Ammon's horn (tissue), 1 donor: ENCODE data around the gene ARID2.

Experiments used
- DNase-seq: peaks from one replicate; pipeline ENCODE4 v3.0.0-alpha.2; 2016; ENCODE audit warnings: low spot score

ARID2 gene

DNA sequence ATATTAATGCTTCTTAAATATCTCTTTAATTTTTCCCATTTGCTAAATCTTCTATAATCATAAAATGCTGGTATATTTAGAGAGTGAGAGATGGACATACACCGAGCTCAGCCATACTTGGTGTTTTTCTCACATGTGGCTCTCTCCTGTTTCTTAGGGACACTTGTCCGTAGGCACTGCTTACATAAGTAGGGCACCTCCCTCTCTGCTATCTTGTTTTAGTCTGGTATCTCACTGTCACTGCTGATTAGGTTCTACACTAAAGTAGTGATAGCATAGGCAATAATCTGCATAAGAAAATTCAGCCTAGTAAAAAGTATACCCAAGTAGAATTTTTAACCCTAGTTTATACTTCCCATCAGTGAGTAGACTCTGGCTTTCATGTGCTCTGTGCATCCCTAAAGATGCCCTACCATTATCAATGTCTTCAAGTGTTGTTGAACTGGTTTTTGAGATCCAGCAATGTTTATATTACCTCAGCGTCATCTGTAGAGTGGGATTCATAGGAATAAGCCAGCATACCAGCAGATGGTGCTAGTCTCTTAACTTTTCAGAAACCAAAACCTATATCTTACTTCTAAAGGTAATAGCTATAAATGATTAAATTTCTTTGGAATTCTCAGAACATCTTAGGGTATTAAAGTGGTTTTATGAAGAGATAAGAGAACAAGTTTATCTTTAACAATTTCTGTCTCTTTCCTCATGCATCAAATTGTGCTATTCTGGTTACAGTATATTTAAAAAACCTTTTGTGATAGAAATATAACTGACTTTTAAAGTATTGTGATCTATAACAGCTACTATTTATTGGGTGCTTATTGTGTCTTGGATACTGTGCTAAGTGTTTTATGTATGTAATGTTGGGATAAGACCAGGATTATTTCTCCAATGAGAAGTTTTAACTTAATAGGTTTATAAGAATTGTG is 32.9 kb downstream of the ARID2 start:
- DNase-seq = peak; percentile 55

DNA sequence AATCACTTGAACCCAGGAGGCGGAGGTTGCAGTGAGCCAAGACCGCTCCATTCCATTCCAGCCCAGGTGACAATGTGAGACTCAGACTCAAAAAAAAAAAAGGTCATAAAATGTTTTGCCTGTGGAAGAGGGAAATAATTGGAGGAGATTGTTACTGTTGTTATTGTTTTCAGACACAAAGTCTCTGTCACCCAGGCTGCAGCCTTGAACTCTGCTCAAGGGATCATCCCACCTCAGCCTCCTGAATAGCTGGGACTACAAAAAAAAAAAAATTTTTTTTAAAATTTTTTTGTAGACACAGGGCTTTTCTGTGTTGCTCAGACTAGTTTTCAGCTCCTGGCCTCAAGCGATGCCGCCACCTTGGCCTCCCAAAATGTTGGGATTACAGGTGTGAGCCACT is 33.9 kb downstream of the ARID2 start:
- no peak for DNase-seq

DNA sequence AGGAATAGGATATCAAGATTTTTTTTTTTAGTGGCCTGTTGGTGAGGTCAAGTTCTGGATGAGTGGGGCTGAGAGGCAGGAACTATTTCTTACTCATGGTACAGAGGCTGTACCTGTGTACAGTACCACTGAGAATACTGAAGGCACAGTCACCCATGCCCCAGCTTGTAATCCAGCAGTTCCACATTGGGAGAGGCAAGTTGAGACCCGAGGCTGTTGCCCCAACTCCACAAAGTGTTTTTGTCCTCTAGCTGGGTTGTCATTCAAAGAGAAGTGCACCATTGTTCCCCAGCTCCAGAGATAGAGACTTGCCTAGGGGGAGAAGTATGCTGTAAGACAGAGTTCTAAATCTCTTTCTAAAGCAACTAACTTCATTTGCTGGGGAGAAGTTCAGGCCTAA is 38.7 kb downstream of the ARID2 start:
- no peak for DNase-seq

DNA sequence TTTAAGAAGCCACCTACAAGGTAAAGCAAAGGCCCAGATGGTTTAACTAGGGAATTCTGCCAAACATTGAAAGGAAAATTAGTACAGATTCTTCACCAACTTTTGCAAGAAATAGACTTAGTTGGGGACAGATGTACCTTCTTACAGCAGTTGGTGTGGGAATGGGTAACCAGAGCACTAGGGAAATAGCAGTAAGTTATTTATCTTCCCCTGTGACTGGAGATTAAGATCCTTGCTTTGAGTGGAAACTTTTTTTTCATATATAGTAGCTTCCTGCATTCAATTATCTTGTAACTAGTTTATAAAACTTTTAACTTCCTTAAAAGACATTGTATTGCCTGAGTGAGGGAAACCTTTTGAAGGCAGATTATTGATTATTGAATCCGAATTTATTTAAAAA is 44.2 kb downstream of the ARID2 start:
- DNase-seq = no peak

DNA sequence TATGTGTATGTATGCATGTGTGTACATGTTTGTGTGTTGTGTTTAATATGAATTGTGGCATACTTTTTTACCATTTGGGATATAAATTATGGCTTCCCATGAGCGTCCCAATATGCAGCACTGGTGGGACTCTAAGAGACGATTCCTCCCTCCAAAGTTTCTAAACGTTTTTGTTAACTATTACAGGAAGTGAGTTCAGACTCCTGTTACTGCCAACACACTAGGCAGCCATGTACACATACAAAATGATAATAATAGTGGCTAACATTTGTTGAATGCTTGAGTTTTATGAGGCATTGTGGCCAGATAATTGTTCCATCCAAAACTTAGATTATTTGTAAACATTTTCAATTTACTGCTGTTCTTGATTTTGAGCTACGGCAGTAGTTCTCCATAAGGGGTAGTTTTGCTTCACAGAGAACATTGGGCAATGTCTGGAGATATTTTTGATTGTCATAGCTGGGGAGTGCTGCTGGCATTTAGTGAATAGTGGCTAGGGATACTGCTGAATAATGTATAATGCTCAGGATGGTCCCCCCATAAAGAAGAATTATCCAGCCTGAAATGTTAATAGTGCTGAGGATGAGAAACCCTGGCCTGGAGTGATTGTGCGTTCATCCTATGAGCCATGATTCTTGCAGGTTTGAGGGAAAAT is 45.1 kb downstream of the ARID2 start:
- DNase-seq = no peak

DNA sequence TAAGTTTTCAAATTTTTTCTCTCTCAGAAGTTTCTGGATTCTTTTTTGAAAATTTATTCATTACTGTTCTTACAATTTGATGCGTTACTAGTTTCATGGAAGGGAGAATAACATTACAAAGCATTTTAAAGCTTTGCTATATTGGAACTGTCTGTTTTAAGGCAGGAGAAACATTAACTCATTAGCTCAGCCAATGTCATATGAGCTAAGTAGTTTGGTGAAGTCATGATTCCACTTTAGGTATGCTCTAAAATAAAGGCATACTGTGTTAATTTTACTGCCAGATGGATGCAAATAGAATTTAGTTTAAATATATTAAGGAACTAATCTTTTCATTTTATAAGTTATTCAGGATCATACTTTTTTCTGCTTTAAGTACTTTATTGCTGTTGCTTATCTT is 46.0 kb downstream of the ARID2 start:
- DNase-seq = no peak

DNA sequence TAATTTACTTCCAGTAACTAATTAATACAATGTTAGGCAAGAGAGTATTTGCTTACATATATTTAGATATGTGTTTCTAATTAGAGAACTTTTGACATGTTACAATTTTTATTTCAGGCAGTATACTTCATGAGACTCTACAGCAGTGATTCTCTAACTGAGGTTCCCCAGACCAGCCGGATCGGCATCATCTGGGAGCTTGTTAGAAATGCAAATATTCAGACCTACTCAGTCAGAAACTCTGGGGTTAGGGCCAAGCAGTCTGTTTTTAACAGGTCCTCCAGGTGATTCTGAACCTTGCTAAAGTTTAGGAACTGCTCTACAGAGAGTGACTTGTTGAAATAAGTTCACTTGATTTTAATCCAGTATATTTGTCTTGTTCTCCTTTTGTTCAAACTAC is 46.5 kb downstream of the ARID2 start:
- DNase-seq = no peak

DNA sequence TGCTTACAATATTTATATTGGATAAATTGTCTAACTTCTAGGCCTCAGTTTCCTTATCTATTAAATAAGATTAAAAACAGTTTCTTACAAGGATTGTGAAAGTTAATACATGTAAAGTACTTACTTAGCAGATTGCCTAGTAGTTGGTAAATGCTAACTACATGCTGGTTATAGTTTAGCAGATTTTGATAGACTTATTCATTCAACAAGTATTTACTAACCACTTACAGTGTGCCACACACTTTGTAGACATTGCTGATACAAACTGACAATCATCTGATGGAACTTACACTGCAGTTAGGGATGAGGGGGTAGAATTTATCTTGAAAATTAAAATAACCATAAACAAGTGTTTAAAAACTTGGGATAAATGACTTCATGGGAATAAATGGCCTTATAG is 50.4 kb downstream of the ARID2 start:
- no peak for DNase-seq

DNA sequence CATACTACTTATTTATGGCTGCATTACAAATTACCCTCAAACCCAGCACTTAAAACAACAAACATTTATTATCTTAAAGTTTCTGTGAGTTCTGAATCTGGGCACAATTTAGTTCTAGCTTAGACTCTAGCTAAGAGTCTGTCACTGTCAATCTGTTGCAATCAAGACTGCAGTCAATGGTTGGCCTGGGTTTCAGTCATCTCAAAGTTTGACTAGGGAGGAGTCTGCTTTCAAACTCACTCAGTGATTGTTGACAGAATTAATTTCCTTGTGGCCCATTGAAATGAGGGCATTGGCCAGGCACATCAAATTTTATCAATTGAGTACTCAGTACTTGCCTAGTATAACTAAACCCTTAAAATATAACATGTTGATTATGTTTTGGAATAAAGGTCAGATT is 51.6 kb downstream of the ARID2 start:
- DNase-seq = no peak

DNA sequence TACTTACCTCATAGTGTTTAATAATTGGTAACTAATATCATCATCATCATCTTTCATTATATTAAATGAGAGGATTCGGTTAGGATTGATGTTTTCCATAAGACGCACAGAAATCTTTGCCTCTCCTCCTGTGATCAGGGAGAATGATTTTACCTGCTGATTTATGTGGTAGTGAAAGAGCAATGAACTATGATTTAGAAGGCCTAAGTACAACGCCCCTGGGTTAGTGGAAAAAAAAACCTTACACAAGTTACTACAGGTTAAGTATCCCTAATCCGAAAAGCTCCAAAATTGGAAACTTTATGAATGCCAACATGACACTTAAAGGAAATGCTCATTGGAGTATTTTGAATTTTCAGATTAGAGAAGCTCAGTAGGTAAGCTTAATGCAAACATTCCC is 55.8 kb downstream of the ARID2 start:
- no peak for DNase-seq

DNA sequence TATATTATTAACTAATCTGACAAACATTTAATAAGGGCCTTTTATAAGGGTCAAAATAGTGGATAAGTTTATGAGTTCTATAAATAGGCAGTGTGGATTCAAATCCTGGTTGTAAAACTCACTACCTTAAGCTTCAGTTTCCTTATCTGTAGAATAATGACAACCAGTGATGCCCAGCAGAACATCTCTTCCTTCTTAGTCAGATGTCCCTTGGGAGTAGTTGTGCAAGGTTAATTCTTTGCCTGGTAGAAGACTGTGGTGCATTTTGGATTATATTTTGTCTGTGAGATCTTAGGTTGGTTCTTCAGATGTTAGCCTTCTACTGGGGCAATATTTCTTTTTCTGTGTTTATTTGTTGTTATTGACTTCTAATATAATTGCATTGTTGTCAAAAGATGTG is 59.5 kb downstream of the ARID2 start:
- DNase-seq = no peak

DNA sequence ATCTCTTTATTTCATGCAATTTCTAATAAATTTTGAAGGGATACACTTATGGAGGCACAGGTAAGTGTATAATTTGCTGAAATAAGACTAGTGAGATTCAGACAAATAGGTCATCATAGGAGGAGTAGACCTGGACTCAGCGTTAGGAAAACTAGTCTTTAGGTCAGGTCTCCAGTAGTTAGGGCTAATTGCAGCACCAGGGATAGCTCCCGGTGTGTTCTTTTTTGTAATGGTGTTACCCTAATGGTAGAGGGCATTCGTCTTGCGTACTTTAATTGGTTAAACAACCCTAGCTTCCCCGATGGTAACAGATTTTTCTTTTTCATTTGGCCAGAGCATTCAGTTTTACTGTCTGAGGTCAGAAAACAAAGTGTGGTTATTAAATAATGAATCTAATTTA is 64.9 kb downstream of the ARID2 start:
- no peak for DNase-seq

DNA sequence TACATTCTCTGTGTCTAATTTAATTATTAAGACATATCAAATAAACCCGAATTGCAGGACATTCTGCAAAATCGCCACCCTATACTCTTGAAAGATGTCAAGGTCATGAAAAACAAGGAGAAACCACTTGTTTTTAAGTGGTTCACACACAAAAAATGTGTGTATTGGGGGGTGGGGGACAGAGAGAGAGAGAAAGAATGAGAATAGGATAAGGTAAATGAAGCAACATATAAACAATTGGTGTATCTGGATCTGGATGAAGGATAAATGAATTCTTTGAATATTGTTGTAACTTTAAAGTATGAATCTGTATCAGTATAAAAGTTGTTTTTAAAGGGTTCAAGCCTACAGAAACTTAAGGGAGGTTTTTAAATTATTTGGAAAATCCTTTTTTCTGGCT is 72.1 kb downstream of the ARID2 start:
- DNase-seq = no peak

DNA sequence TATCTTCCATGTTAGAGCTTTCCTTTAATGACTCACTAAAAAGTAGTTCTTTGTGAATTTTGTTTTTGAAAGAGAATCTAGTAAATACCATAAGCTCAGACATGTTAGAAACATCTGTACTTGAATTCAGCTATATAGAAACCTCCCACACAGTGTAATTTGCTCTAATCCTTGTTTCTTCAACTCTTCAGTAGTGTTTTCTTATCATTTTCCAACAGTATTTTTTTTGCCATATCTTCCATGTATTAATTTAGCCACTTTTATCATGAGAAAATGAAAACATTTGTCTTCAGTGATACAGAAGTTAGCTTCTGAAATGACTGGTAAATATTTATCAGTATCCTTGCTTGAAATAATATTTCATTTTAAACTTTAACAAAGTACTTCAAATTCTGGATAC is 73.6 kb downstream of the ARID2 start:
- DNase-seq = no peak

DNA sequence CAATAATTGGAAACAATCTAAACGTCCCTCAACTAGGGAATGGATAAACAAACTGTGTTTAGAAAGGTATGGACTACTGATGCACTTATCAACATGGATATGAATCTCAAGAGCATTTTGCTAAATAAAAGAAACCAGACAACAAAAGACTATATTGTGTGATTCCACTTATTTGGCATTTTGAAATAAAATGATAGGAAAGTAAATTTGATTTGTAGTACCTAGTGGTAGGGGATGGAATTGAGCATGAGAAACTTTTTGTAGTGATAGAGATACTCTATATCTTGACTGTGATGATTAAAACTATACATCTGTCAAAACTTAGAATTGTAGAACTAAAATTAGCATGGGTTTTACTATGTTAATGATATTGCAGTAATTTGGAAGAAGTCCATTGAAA is 87.1 kb downstream of the ARID2 start:
- no peak for DNase-seq

DNA sequence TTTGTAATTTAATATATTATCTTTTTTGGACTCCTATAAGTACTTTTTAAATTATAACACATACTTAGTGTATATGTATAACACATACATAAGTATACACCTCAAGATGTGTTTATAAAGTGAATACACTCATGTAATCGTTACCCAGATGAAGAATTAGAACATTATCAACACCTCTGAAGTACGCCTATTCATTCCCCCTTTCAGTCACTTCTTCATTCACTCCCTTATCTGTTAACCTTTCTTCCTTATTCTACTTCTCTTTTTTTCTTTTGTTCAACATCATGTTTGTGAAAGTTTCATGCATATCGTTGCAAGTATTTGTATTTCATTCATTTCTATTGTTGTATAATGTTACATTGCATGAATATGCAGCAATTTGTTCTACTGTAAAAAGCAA is 98.5 kb downstream of the ARID2 start:
- no peak for DNase-seq

DNA sequence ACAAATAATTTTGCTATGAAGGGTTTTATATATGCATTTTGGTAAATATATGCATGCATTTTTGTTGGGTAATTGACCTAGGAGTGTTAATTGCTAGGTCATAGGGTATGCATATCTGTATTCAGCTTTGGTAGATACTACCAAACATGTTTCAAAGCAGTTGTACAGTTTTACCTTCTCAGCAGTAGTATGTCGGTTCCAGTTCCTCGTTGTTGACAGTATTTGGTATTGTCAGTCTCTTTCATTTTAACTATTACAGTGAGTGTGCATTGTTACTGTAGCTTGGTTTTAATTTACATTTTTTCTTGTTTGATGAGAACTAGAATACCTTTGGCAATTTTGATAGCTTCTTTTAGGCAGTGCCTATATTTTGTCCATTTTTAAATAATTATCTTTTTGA is 98.9 kb downstream of the ARID2 start:
- DNase-seq = no peak

DNA sequence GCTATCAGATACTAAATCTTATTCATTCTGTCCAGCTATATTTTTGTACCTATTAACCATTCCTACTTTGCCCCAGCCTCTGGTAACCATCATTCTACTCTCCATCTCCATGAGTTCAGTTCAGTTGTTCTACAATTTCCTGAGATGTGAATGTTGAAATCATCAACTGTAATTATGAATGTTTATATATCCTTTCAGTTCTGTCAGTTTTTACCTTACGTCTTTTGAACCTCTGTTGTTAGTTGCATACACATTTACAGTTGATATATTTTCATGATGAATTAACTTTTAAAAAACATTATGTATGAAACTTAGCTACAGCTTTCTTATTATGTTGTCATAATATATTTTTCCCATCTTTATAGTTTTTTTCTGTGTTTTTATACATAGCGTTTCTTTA is 102.1 kb downstream of the ARID2 start:
- DNase-seq = no peak

DNA sequence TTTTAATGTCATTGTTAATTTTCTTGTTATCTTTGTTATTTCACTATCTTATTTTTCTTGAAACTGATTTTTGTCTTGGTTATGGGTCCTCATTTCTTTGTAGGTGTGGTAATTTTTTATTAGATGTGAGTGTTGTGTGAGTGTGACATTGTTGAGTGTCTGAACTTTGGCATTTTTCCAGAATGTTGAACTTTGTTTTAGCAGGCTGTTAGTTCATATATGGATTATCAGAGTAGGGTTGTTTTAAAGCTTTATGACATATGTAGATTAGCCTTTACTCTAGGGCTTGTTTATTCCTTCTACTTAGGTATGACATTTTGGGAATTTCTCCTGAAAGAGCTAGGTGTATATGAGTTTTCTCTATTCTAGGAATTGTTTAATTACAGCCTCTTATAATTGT is 103.9 kb downstream of the ARID2 start:
- DNase-seq = no peak

DNA sequence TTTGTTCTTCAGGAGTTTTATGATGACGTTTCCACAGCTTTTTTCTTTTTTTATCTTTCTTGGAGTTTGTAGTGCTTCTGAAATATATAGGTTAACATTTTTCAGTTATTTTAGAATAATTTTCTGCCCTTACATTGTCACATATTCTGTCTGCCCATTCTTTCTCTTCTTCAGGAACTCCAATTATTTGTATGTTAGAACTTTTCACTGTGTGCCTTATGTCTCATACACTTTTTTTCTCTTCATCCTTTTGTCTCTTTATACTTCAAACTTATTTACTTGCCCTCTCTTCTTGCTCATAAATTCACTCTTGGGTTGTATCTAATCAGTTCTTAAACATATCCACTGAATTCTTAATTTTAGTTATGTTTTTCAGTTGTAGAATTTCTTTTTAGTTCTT is 105.3 kb downstream of the ARID2 start:
- no peak for DNase-seq

DNA sequence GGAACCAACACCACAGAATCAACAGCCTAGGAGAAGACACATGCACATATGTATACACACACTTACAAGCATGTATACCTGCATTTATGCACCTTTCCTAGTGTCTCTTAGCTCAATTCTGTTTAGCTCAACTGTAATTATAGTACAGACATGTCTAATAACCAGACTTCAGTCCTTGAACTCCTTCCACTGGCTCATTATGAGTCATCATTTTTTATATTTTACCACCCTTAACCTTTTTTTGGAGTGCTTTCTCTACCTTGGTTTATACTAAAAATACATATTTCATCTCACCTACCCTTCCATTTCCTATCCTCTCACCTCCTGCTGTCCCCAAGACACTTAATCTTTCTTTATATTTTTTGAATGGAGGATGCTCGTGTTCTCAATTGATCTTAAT is 110.4 kb downstream of the ARID2 start:
- no peak for DNase-seq

DNA sequence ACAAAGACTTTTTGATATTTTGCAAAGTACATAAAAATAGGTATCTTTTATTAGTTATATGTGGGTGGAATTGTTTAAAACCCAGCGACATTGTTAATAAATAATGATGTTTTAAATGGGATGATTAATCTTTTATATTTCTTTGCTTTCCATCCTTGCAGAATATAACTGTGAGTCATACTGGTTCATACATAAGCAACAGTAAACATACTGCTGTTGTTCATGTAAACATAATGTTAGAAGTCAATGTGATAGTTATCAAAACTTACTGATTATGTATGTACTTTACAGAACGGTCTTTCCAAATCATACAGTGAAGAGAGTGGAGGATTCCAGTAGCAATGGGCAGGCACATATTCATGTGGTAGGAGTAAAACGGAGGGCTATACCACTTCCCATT is 119.8 kb downstream of the ARID2 start:
- no peak for DNase-seq

DNA sequence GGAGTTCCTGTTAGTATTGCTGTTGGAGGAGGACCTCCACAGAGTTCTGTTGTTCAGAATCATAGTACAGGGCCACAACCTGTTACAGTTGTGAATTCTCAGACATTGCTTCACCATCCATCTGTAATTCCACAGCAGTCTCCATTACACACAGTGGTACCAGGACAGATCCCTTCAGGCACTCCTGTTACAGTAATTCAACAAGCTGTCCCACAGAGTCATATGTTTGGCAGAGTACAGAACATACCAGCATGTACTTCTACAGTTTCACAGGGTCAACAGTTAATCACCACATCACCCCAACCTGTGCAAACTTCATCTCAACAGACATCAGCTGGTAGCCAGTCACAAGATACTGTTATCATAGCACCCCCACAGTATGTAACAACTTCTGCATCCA is 120.8 kb downstream of the ARID2 start:
- DNase-seq = no peak

DNA sequence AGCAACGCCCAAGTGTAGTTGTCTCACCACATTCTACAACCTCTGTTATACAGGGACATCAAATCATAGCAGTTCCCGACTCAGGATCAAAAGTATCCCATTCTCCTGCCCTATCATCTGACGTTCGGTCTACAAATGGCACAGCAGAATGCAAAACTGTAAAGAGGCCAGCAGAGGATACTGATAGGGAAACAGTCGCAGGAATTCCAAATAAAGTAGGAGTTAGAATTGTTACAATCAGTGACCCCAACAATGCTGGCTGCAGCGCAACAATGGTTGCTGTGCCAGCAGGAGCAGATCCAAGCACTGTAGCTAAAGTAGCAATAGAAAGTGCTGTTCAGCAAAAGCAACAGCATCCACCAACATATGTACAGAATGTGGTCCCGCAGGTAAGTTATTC is 123.0 kb downstream of the ARID2 start:
- peak; percentile 9 for DNase-seq
